HG03575 (cell line): Measurements from ENCODE around the gene MYRFL.
"Not testable (repeated sequence)": the region's sequence is repeated elsewhere in the genome, so short reads cannot be mapped to it uniquely, and the experiment has no call there.

Experiments used
- ATAC-seq: cut with Tn5 transposase; IDR thresholded peaks from one replicate; pipeline ENCODE4 v1.9.1; 2021; ENCODE audit not compliant: unreplicated experiment, insufficient number of reproducible peaks, low FRiP score; ENCODE audit errors: extremely low read depth

Gene MYRFL

GRCh38 chr12:69961246-69961645 lies 136.2 kb downstream of the MYRFL start:
- ATAC-seq, result no peak

- ATAC-seq, result no peak
Measured at GRCh38 chr12:69966409-69966808, 141.4 kb downstream of the MYRFL start.

- ATAC-seq, result no peak
Measured at GRCh38 chr12:69966839-69967238, 141.8 kb downstream of the MYRFL start.

GRCh38 chr12:69969011-69969410 lies 144.0 kb downstream of the MYRFL start:
- ATAC-seq, result no peak

- ATAC-seq, result no peak
Measured at GRCh38 chr12:69972136-69972535, 147.1 kb downstream of the MYRFL start.

GRCh38 chr12:69978020-69978419 lies 153.0 kb downstream of the MYRFL start:
- no peak for ATAC-seq

GRCh38 chr12:69981881-69982475 lies 157.0 kb downstream of the MYRFL start:
- ATAC-seq, result no peak

GRCh38 chr12:69984241-69984640 lies 159.2 kb downstream of the MYRFL start:
- no peak for ATAC-seq

- ATAC-seq, result no peak
Measured at GRCh38 chr12:69985656-69986055, 160.6 kb downstream of the MYRFL start.

- no peak for ATAC-seq
Measured at GRCh38 chr12:69986114-69986513, 161.1 kb downstream of the MYRFL start.

- no peak for ATAC-seq
Measured at GRCh38 chr12:69987579-69988091, 162.6 kb downstream of the MYRFL start.

GRCh38 chr12:69988481-69989321 lies 163.7 kb downstream of the MYRFL start:
- ATAC-seq, result no peak

GRCh38 chr12:69991690-69992288 lies 166.8 kb downstream of the MYRFL start:
- ATAC-seq, result no peak

GRCh38 chr12:69993433-69993832 lies 168.4 kb downstream of the MYRFL start:
- ATAC-seq, result no peak

- not testable (repeated sequence) for ATAC-seq
Measured at GRCh38 chr12:69994086-69994485, 169.1 kb downstream of the MYRFL start.

- ATAC-seq, result no peak
Measured at GRCh38 chr12:69994724-69995173, 169.7 kb downstream of the MYRFL start.

- no peak for ATAC-seq
Measured at GRCh38 chr12:69996241-69996640, 171.2 kb downstream of the MYRFL start.

GRCh38 chr12:69996722-69997121 lies 171.7 kb downstream of the MYRFL start:
- no peak for ATAC-seq

GRCh38 chr12:69998011-69998410 lies 173.0 kb downstream of the MYRFL start:
- ATAC-seq, result no peak

- ATAC-seq, result no peak
Measured at GRCh38 chr12:69998922-69999321, 173.9 kb downstream of the MYRFL start.
